ENCODE results near the gene ATRX. TPM values are rescaled to one million over a fixed set of nuclear protein-coding genes. Genes with fewer than 3 reads are reported as not detected.
"Not testable (repeated sequence)": the region's sequence is repeated elsewhere in the genome, so short reads cannot be mapped to it uniquely, and the experiment has no call there.

The ATRX gene
- total RNA-seq, 1 donor from 2014 or later: 82.5 TPM

- no peak for DNase-seq (ENCODE audit: low spot score)
- H3K27ac Mint-ChIP-seq: no peak overlapping the region
- H3K9me3 Mint-ChIP-seq: no peaks in the 10 kb centered on the region
- intact Hi-C loops (cut with micrococcal nuclease): no loop called here
- no peak overlapping the region for H3K4me3 Mint-ChIP-seq (ENCODE audit: low read depth)
- peaks cover 48% of the 10 kb centered on the region for H3K36me3 Mint-ChIP-seq (ENCODE audit: low read depth)
- H3K27me3 Mint-ChIP-seq (ENCODE audit: low read depth): no peaks in the 10 kb centered on the region
- H3K4me1 Mint-ChIP-seq (ENCODE audit: low read depth): no peaks in the 10 kb centered on the region
Observed at GRCh38 chrX:77652095-77652494, 133.9 kb downstream of the ATRX start.

GRCh38 chrX:77640702-77641101, 145.3 kb downstream of the ATRX start:
- H3K36me3 Mint-ChIP-seq (ENCODE audit: low read depth): peaks cover 79% of the 10 kb centered on the region
- peaks cover 19% of the 10 kb centered on the region for H3K9me3 Mint-ChIP-seq
- intact Hi-C loops (cut with micrococcal nuclease): no loop called here
- no peak for DNase-seq (ENCODE audit: low spot score)
- H3K27me3 Mint-ChIP-seq (ENCODE audit: low read depth): no peaks in the 10 kb centered on the region
- H3K4me1 Mint-ChIP-seq (ENCODE audit: low read depth): peaks cover 6% of the 10 kb centered on the region
- no peak overlapping the region for H3K4me3 Mint-ChIP-seq (ENCODE audit: low read depth)
- no peak overlapping the region for H3K27ac Mint-ChIP-seq

- DNase-seq (ENCODE audit: low spot score): no peak
- intact Hi-C loops (cut with micrococcal nuclease): no loop called here
- Mint-ChIP-seq H3K9me3 (peaks cover 15% of the 10 kb centered on the region), H3K27me3 (ENCODE audit: low read depth) (no peaks in the 10 kb centered on the region), H3K4me3 (ENCODE audit: low read depth) (no peak overlapping the region), H3K4me1 (ENCODE audit: low read depth) (peaks cover 6% of the 10 kb centered on the region), H3K36me3 (ENCODE audit: low read depth) (peaks cover 74% of the 10 kb centered on the region), H3K27ac (no peak overlapping the region)
Observed at GRCh38 chrX:77639820-77640219, 146.2 kb downstream of the ATRX start.

- intact Hi-C loops (cut with micrococcal nuclease): no loop called here
- Mint-ChIP-seq H3K27ac (no peak overlapping the region), H3K27me3 (ENCODE audit: low read depth) (no peaks in the 10 kb centered on the region), H3K9me3 (peaks cover 10% of the 10 kb centered on the region), H3K4me1 (ENCODE audit: low read depth) (peaks cover 6% of the 10 kb centered on the region), H3K36me3 (ENCODE audit: low read depth) (peaks cover 67% of the 10 kb centered on the region), H3K4me3 (ENCODE audit: low read depth) (no peak overlapping the region)
- no peak for DNase-seq (ENCODE audit: low spot score)
Observed at GRCh38 chrX:77638397-77638796, 147.6 kb downstream of the ATRX start.

GRCh38 chrX:77635373-77635772, 150.6 kb downstream of the ATRX start:
- peaks cover 49% of the 10 kb centered on the region for H3K36me3 Mint-ChIP-seq (ENCODE audit: low read depth)
- H3K9me3 Mint-ChIP-seq: peaks cover 4% of the 10 kb centered on the region
- DNase-seq (ENCODE audit: low spot score): no peak
- H3K27ac Mint-ChIP-seq: no peak overlapping the region
- H3K4me3 Mint-ChIP-seq (ENCODE audit: low read depth): no peak overlapping the region
- H3K4me1 Mint-ChIP-seq (ENCODE audit: low read depth): no peaks in the 10 kb centered on the region
- intact Hi-C loops (cut with micrococcal nuclease): no loop called here
- H3K27me3 Mint-ChIP-seq (ENCODE audit: low read depth): no peaks in the 10 kb centered on the region

- Mint-ChIP-seq H3K36me3 (ENCODE audit: low read depth) (peaks cover 29% of the 10 kb centered on the region), H3K4me3 (ENCODE audit: low read depth) (no peak overlapping the region), H3K27ac (no peak overlapping the region), H3K9me3 (no peaks in the 10 kb centered on the region), H3K4me1 (ENCODE audit: low read depth) (peaks cover 4% of the 10 kb centered on the region), H3K27me3 (ENCODE audit: low read depth) (no peaks in the 10 kb centered on the region)
- no peak for DNase-seq (ENCODE audit: low spot score)
- intact Hi-C loops (cut with micrococcal nuclease): no loop called here
Observed at GRCh38 chrX:77628294-77629025, 157.6 kb downstream of the ATRX start.

GRCh38 chrX:77622672-77623071, 163.3 kb downstream of the ATRX start:
- intact Hi-C loops (cut with micrococcal nuclease): no loop called here
- peak overlapping the region; percentile 10 for H3K4me3 Mint-ChIP-seq (ENCODE audit: low read depth)
- no peaks in the 10 kb centered on the region for H3K9me3 Mint-ChIP-seq
- no peaks in the 10 kb centered on the region for H3K27me3 Mint-ChIP-seq (ENCODE audit: low read depth)
- DNase-seq (ENCODE audit: low spot score): no peak
- H3K27ac Mint-ChIP-seq: peak overlapping the region; percentile 69
- H3K36me3 Mint-ChIP-seq (ENCODE audit: low read depth): peaks cover 35% of the 10 kb centered on the region
- H3K4me1 Mint-ChIP-seq (ENCODE audit: low read depth): peaks cover 14% of the 10 kb centered on the region

- intact Hi-C loops (cut with micrococcal nuclease): no loop called here
- Mint-ChIP-seq H3K27ac (no peak overlapping the region), H3K4me3 (ENCODE audit: low read depth) (no peak overlapping the region), H3K9me3 (no peaks in the 10 kb centered on the region), H3K36me3 (ENCODE audit: low read depth) (peaks cover 35% of the 10 kb centered on the region), H3K27me3 (ENCODE audit: low read depth) (no peaks in the 10 kb centered on the region), H3K4me1 (ENCODE audit: low read depth) (peaks cover 14% of the 10 kb centered on the region)
- no peak for DNase-seq (ENCODE audit: low spot score)
Observed at GRCh38 chrX:77622233-77622632, 163.8 kb downstream of the ATRX start.

- Mint-ChIP-seq H3K36me3 (ENCODE audit: low read depth) (peaks cover 34% of the 10 kb centered on the region), H3K4me1 (ENCODE audit: low read depth) (peaks cover 14% of the 10 kb centered on the region)
- H3K27me3 Mint-ChIP-seq (ENCODE audit: low read depth); H3K9me3 Mint-ChIP-seq; DNase-seq (ENCODE audit: low spot score); H3K27ac Mint-ChIP-seq; H3K4me3 Mint-ChIP-seq (ENCODE audit: low read depth); intact Hi-C loops (cut with micrococcal nuclease): not testable (repeated sequence)
Observed at GRCh38 chrX:77621453-77621852, 164.6 kb downstream of the ATRX start.

GRCh38 chrX:77617206-77617605, 168.8 kb downstream of the ATRX start:
- no peak overlapping the region for H3K4me3 Mint-ChIP-seq (ENCODE audit: low read depth)
- no peak for DNase-seq (ENCODE audit: low spot score)
- H3K27ac Mint-ChIP-seq: no peak overlapping the region
- H3K36me3 Mint-ChIP-seq (ENCODE audit: low read depth): peaks cover 27% of the 10 kb centered on the region
- H3K27me3 Mint-ChIP-seq (ENCODE audit: low read depth): no peaks in the 10 kb centered on the region
- no peaks in the 10 kb centered on the region for H3K9me3 Mint-ChIP-seq
- intact Hi-C loops (cut with micrococcal nuclease): no loop called here
- no peaks in the 10 kb centered on the region for H3K4me1 Mint-ChIP-seq (ENCODE audit: low read depth)

- Mint-ChIP-seq H3K36me3 (ENCODE audit: low read depth) (peaks cover 33% of the 10 kb centered on the region), H3K27ac (no peak overlapping the region), H3K4me3 (ENCODE audit: low read depth) (no peak overlapping the region), H3K4me1 (ENCODE audit: low read depth) (no peaks in the 10 kb centered on the region), H3K9me3 (no peaks in the 10 kb centered on the region), H3K27me3 (ENCODE audit: low read depth) (no peaks in the 10 kb centered on the region)
- DNase-seq (ENCODE audit: low spot score): no peak
- intact Hi-C loops (cut with micrococcal nuclease): no loop called here
Observed at GRCh38 chrX:77603635-77604336, 182.2 kb downstream of the ATRX start.

- intact Hi-C loops (cut with micrococcal nuclease): no loop called here
Observed at GRCh38 chrX:77597511-77597910, 188.5 kb downstream of the ATRX start.

GRCh38 chrX:77597090-77597489, 188.9 kb downstream of the ATRX start:
- H3K27ac Mint-ChIP-seq: peak overlapping the region; percentile 28

More at GRCh38 chrX:77597511-77597910, 188.5 kb downstream of the ATRX start:
- peak overlapping the region; percentile 28 for H3K27ac Mint-ChIP-seq
- peaks cover 30% of the 10 kb centered on the region for H3K36me3 Mint-ChIP-seq (ENCODE audit: low read depth)
- H3K4me1 Mint-ChIP-seq (ENCODE audit: low read depth): peaks cover 11% of the 10 kb centered on the region
- no peaks in the 10 kb centered on the region for H3K9me3 Mint-ChIP-seq
- no peaks in the 10 kb centered on the region for H3K27me3 Mint-ChIP-seq (ENCODE audit: low read depth)
- no peak overlapping the region for H3K4me3 Mint-ChIP-seq (ENCODE audit: low read depth)
- DNase-seq (ENCODE audit: low spot score): no peak

More at GRCh38 chrX:77597090-77597489, 188.9 kb downstream of the ATRX start:
- peaks cover 30% of the 10 kb centered on the region for H3K36me3 Mint-ChIP-seq (ENCODE audit: low read depth)
- no peaks in the 10 kb centered on the region for H3K9me3 Mint-ChIP-seq
- H3K4me3 Mint-ChIP-seq (ENCODE audit: low read depth): no peak overlapping the region
- peaks cover 11% of the 10 kb centered on the region for H3K4me1 Mint-ChIP-seq (ENCODE audit: low read depth)
- H3K27me3 Mint-ChIP-seq (ENCODE audit: low read depth): no peaks in the 10 kb centered on the region
- intact Hi-C loops (cut with micrococcal nuclease): no loop called here
- no peak for DNase-seq (ENCODE audit: low spot score)
